ENCODE results near the gene PRR35. TPM values are rescaled to one million over a fixed set of nuclear protein-coding genes. Genes with fewer than 3 reads are reported as not detected.

PRR35 gene
- total and polyA plus RNA-seq, 4 donors, result not detected

GRCh38 chr16:591892-592517 is 31.8 kb downstream of the PRR35 start:
- DNase-seq (ENCODE audit: low spot score), result no peak
- no peak for TF ChIP-seq YY1 (IDR thresholded peaks at IDR 0.05)
- no peak for TF ChIP-seq GABPA (IDR thresholded peaks at IDR 0.05 in 1 of 2, conservative IDR thresholded peaks at IDR 0.05 in 1 of 2)
- TF ChIP-seq NR2F2 (IDR thresholded peaks at IDR 0.05), result no peak
- TF ChIP-seq, protein P1, sequence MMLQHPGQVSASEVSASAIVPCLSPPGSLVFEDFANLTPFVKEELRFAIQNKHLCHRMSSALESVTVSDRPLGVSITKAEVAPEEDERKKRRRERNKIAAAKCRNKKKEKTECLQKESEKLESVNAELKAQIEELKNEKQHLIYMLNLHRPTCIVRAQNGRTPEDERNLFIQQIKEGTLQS (IDR thresholded peaks at IDR 0.05), result no peak
- no peak for TF ChIP-seq EGR1 (IDR thresholded peaks at IDR 0.05; ENCODE audit: low read depth in 2 of 2)
- TF ChIP-seq, protein P2, sequence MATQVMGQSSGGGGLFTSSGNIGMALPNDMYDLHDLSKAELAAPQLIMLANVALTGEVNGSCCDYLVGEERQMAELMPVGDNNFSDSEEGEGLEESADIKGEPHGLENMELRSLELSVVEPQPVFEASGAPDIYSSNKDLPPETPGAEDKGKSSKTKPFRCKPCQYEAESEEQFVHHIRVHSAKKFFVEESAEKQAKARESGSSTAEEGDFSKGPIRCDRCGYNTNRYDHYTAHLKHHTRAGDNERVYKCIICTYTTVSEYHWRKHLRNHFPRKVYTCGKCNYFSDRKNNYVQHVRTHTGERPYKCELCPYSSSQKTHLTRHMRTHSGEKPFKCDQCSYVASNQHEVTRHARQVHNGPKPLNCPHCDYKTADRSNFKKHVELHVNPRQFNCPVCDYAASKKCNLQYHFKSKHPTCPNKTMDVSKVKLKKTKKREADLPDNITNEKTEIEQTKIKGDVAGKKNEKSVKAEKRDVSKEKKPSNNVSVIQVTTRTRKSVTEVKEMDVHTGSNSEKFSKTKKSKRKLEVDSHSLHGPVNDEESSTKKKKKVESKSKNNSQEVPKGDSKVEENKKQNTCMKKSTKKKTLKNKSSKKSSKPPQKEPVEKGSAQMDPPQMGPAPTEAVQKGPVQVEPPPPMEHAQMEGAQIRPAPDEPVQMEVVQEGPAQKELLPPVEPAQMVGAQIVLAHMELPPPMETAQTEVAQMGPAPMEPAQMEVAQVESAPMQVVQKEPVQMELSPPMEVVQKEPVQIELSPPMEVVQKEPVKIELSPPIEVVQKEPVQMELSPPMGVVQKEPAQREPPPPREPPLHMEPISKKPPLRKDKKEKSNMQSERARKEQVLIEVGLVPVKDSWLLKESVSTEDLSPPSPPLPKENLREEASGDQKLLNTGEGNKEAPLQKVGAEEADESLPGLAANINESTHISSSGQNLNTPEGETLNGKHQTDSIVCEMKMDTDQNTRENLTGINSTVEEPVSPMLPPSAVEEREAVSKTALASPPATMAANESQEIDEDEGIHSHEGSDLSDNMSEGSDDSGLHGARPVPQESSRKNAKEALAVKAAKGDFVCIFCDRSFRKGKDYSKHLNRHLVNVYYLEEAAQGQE (IDR thresholded peaks at IDR 0.05), result no peak
- H3K9me3 ChIP-seq (ENCODE audit: control insufficient read depth in 4 of 4, low read length in 3 of 4), result no peaks in the 10 kb centered on the region
- H3K36me3 ChIP-seq (ENCODE audit: control insufficient read depth in 4 of 4, insufficient read depth in 3 of 4, low read depth in 1 of 4, low read length in 3 of 4), result no peaks in the 10 kb centered on the region
- WGBS, result 83% methylated on average over 15 of the region's 15 CpGs
- H3K4me3 ChIP-seq (ENCODE audit: low read depth in 1 of 3, low read length in 3 of 3), result no peak overlapping the region
- peak overlapping the region; percentile 81 to 88 for H3K27ac ChIP-seq (ENCODE audit: low read depth in 1 of 2, low read length in 2 of 2)
- no peak overlapping the region for H3K9ac ChIP-seq (ENCODE audit: low read depth in 1 of 2, low read length in 2 of 2)
- H3K27me3 ChIP-seq (ENCODE audit: control insufficient read depth in 4 of 4, insufficient read depth in 4 of 4, low read length in 3 of 4), result no peaks in the 10 kb centered on the region
- peaks cover 25 to 78% (median 66%) of the 10 kb centered on the region in 4 donors for H3K4me1 ChIP-seq (ENCODE audit: control insufficient read depth in 4 of 4, insufficient read depth in 4 of 4, low read length in 3 of 4)

- TF ChIP-seq, protein P3, sequence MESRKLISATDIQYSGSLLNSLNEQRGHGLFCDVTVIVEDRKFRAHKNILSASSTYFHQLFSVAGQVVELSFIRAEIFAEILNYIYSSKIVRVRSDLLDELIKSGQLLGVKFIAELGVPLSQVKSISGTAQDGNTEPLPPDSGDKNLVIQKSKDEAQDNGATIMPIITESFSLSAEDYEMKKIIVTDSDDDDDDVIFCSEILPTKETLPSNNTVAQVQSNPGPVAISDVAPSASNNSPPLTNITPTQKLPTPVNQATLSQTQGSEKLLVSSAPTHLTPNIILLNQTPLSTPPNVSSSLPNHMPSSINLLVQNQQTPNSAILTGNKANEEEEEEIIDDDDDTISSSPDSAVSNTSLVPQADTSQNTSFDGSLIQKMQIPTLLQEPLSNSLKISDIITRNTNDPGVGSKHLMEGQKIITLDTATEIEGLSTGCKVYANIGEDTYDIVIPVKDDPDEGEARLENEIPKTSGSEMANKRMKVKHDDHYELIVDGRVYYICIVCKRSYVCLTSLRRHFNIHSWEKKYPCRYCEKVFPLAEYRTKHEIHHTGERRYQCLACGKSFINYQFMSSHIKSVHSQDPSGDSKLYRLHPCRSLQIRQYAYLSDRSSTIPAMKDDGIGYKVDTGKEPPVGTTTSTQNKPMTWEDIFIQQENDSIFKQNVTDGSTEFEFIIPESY (IDR thresholded peaks at IDR 0.05), result no peak
- TF ChIP-seq SP1 (IDR thresholded peaks at IDR 0.05) (peak; percentile 13), GABPA (IDR thresholded peaks at IDR 0.05 in 1 of 2, conservative IDR thresholded peaks at IDR 0.05 in 1 of 2) (peak in 1 of 2 donors; percentile 35), EGR1 (IDR thresholded peaks at IDR 0.05; ENCODE audit: low read depth in 2 of 2) (no peak), HNF4A (conservative IDR thresholded peaks at IDR 0.05) (peak; percentile 56 to 72), JUND (IDR thresholded peaks at IDR 0.05) (no peak), RXRA (IDR thresholded peaks at IDR 0.05) (peak in 1 of 2 donors; percentile 60)
- TF ChIP-seq, protein P4, sequence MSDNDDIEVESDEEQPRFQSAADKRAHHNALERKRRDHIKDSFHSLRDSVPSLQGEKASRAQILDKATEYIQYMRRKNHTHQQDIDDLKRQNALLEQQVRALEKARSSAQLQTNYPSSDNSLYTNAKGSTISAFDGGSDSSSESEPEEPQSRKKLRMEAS (IDR thresholded peaks at IDR 0.05), result peak; percentile 73
- peak overlapping the region; percentile 81 to 88 for H3K27ac ChIP-seq (ENCODE audit: low read depth in 1 of 2, low read length in 2 of 2)
- 43% methylated on average over 24 of the region's 24 CpGs for WGBS
- no peak overlapping the region for H3K9ac ChIP-seq (ENCODE audit: low read depth in 1 of 2, low read length in 2 of 2)
- H3K4me3 ChIP-seq (ENCODE audit: low read depth in 1 of 3, low read length in 3 of 3), result no peak overlapping the region
- H3K9me3 ChIP-seq (ENCODE audit: control insufficient read depth in 4 of 4, low read length in 3 of 4), result no peaks in the 10 kb centered on the region
- no peaks in the 10 kb centered on the region for H3K36me3 ChIP-seq (ENCODE audit: control insufficient read depth in 4 of 4, insufficient read depth in 3 of 4, low read depth in 1 of 4, low read length in 3 of 4)
- peaks cover 22 to 73% (median 60%) of the 10 kb centered on the region in 4 donors for H3K4me1 ChIP-seq (ENCODE audit: control insufficient read depth in 4 of 4, insufficient read depth in 4 of 4, low read length in 3 of 4)
- no peak for DNase-seq (ENCODE audit: low spot score)
- H3K27me3 ChIP-seq (ENCODE audit: control insufficient read depth in 4 of 4, insufficient read depth in 4 of 4, low read length in 3 of 4), result no peaks in the 10 kb centered on the region
Measured at GRCh38 chr16:592518-593306, 32.5 kb downstream of the PRR35 start.
